HG03108 (cell line): Measurements from ENCODE around the gene CAMK4.

ENCODE experiments used
- ATAC-seq: cut with Tn5 transposase; IDR thresholded peaks from one replicate; pipeline ENCODE4 v1.9.1; 2021; ENCODE audit warnings: moderate library complexity; ENCODE audit not compliant: unreplicated experiment

CAMK4 gene

DNA sequence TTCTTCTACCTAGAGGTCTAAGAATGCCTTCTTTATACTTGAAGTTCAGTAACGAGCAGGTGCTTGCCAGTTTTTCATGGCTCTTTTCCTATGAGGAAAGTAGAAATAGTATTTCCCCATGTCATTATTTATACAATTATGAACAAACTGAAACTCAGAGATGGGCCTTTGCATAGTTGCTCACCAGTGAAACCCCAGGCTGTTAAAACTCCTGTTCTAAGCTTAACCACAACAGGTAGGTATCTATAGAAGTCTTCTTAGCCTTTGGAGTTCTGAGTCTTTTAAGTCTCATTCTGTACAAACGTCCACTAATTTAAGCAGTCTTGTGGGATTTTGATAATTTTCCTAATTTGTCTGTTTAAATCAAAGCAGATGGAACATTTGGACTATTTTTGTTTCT, 198.1 kb downstream of the CAMK4 start:
- ATAC-seq = no peak

- ATAC-seq = no peak
These were observed 198.8 kb downstream of the CAMK4 start for GRCh38 chr5:111422747-111423720.

DNA sequence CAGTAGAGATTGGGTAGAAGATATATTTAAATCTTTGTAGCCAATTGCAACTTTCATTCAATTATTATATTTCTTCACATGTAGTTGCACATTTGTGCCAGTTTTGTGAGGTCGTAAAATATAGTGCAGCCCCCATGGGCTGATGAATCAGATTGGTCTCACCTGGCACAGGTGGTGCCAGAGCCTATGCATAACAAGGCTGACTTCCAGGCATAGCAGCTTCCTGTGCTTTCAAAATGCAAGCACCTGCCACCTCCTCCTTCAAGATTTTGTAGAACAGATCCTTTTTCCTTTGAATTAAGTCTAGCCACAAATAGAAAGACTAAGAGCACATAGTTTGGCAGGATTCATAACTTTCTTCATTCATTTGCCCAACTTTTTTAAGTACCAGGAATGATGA, 201.0 kb downstream of the CAMK4 start:
- ATAC-seq = no peak

DNA sequence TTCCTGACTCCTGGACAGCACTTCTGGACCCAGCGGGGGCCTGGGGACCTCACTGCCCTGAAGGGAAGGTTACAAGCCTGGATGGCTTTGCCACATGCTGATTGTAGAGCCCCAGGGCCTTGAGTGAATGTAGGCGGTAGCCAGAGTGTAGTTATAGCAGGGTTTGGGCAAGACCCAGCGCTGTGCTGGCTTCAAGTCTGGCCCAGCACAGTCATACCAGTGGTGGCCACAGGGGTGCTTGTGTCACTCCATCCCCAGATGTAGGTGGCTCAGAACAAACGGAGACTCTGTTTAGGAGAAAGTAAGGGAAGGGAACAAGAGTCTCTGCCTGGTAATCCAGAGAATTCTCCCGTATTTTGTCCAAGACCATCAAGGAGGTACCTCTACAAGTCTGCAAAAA, 203.6 kb downstream of the CAMK4 start:
- ATAC-seq = no peak

DNA sequence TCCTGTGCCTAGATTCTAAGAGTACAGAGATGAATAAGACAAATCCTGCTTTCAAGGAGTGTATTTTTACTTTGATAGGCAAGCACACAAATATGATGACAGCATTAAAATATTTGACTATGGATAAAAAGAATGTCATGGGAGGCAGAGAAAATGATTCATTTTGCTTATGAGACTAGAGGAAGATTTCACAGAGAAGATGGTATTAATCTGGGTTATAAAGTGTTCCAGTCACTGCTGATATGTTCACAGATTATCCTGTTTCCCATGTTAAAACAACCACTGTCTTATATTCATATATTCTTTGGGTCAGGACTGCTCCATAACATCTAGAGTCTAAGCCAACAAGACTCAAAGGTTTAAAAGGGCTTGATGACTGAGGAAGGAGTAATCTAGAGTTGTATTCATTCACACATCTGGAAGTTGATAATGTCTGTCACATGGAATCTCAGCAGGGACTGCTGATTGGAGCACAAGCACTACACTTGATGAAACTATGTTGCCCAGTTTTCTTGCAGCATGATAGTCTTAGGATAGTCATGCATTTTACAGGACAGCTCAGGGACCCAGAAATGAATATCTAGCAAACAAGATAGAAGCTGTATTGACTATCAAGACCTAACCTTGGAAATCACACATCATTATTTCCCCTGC, 208.8 kb downstream of the CAMK4 start:
- ATAC-seq = no peak

GRCh38 chr5:111434800-111435199, 210.6 kb downstream of the CAMK4 start:
- ATAC-seq = no peak

- ATAC-seq = no peak
These were observed 215.4 kb downstream of the CAMK4 start for GRCh38 chr5:111439473-111440075.

DNA sequence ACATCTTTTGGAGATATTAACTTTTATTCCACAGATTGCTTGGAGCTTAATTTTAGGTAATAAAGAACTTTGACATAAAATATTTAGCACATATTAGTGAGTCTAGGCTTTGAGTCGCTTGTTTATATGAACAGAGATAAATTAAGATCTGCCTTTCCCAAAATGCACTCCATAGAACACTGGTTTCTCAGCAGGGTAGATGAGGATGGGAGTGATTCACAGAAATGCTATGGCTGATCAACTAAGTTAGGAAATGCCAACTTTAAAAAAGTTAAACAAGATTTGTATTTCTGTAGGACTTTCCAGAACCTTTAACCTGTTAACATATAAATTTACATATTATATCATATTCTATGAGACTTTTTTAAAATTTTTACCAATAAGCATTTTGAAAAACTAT, 222.9 kb downstream of the CAMK4 start:
- ATAC-seq = no peak

DNA sequence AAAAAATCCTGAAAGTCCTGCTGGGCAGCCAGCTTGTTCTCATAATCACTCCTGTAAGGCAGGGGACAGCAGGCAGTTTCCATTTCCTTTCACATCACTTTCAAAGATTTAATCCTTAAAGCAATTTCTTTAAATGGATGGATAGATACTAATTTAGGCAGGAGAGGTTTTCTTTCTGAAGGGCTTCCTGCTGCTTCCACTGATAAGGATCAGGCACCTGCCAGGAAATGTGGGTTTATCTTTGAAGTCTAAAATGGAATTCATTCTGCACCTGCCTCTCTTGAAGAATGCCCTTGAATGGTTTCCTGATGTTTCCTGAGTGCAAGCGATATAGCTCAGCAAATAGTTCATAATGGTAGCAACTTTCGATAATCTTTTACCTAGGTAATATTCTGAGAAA, 223.6 kb downstream of the CAMK4 start:
- ATAC-seq = no peak

DNA sequence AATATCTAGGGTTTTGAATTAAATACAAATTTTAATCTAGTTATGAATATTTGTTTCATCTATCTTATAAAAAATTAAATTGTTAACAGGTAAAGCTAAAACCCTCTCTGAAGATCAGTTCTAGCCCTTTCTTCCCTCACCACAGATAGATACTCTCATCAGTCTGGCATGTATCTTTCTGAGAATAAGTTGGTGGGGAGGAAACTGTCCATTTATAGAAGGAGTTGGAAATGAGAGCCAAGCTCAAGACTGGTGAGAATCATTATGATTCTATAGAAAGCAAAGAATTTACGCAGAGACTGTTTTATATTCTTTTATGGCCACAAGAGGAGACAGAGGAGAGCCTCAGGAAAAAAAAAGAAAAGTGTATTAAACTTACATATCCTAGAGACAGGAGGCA, 229.1 kb downstream of the CAMK4 start:
- ATAC-seq = no peak

GRCh38 chr5:111453747-111454146, 229.6 kb downstream of the CAMK4 start:
- ATAC-seq = no peak

DNA sequence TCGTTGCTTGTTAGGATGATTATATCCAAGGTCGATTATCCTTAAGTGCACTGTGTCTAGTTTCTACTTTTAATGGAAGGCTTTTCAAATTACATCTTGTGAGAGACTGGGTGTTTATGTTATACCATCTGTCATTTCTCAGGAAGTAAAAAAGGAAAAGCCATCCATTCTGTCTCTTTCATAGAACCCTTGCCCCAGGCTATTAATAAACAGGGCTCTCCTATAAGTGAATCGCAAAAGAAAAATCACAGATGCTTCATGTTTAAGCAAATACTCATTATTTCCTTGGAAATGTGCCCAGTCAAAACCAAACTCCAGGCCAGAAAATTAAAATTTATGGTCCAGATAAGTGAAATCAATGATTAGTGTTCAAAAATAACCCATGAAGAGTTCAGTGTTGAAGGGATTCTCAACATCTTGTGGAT, 230.0 kb downstream of the CAMK4 start:
- ATAC-seq = no peak

DNA sequence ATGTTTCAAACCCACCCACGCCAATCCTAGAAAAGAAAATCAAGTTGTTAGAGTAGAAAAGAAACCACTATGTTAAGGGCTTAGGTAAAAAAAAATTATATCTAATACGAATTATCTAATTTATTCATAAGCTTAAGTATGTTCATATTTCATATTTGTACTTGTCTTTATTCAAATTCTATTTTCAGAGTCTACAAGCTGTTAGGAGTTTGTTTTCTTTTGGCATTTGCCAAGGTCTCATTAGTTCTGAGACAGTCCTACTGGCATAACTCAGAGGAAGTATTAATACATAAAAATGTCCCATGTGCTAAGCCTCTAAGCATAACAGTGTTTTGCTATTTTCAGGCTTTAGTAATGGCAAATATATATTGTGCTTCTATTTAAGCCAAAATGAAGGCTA, 230.6 kb downstream of the CAMK4 start:
- ATAC-seq = no peak

DNA sequence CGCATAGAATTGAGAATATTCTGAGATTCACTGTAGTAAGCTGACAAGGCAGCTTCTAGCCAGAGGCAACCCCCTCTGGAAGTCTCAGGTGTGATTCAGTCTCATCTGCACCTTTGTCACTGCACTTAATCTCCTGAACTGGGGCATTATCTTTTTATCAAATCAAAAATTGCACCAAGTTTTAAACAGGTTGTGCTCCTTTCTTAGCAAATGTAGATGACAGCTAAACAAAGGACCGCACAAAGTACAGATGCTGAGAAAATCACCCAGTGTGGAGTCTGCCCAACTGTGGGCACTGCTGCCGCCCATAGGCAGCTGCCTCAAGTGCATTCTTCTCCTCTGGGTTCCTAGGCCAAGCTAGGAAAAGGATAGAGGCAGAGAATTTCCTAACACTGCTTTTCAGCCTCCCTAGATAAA, 237.1 kb downstream of the CAMK4 start:
- no peak for ATAC-seq

DNA sequence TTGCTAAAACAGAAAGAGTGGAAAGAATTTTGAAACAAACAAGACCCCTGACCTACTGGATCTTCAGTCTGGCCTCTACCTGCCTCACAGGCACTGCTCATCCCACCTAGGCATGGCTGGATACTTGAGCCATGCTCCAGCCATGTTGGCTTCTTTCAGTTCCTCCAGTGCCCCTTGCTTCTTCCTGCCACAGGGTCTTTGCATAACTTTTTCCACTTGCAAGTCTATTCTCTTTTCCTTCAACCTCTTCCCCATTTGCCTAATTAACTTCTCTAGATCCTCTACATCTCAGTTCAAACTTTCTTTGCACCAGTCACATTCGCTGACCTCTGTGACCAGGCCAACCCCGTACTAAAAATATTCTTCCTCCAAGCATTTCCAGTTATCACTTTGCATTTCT, 237.8 kb downstream of the CAMK4 start:
- ATAC-seq = no peak

DNA sequence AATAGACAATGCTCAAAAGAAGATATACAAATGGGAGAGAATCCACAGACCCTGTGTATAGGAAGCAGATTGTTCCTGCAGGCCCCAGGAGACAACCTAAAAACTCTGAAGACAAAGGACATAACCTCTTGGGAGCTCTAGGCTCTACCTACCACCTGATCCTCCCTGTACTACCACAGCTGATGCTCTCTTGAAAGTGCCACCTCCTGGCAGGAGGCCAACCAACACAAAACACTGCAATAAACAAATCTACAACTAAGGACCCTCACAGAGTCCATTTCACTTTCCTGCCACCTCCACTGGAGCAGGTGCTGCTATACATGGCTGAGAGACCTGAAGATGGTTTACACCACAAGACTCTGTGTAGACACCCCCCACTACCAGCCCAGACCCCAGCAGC, 239.1 kb downstream of the CAMK4 start:
- ATAC-seq = no peak

- no peak for ATAC-seq
These were observed 245.2 kb downstream of the CAMK4 start for GRCh38 chr5:111469293-111469896.

- ATAC-seq = no peak
These were observed 245.7 kb downstream of the CAMK4 start for GRCh38 chr5:111469903-111470302.

- ATAC-seq = no peak
These were observed 247.9 kb downstream of the CAMK4 start for GRCh38 chr5:111472096-111472495.

DNA sequence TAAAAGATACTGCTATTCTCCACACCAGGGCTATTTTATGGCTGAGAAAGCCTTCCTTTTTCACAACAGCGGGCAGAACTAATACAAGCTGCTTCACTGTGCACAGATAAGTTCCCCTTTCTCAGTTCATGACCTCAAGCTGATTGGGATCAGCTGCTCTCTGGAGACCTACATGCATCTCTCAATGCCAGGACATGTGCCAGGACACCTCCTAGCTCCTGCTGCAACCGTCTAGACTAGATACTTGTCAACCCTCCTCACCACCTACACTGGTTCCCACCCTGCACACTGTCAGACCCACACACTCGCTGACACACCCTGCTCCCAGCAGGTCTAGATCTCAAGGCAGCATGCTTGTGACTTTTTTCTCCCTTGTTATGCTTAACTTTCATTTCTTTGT, 248.4 kb downstream of the CAMK4 start:
- ATAC-seq = no peak

- ATAC-seq = no peak
These were observed 254.1 kb downstream of the CAMK4 start for GRCh38 chr5:111478266-111478665.
